Loucy (cell line): ENCODE data around the gene GPR39.

Source experiments
- CTCF ChIP-seq: fragments of 200-600 bp; sonication (generic); conservative IDR thresholded peaks from 2 replicates; pipeline ENCODE4 v1.5.1; 2014; ENCODE audit warnings: mild to moderate bottlenecking, antibody characterized with exemption, low read length
- EZH2phosphoT487 ChIP-seq: fragments of 200-600 bp; IDR thresholded peaks from 2 replicates; pipeline ENCODE4 v1.6.1; 2018; ENCODE audit warnings: antibody characterized with exemption, mild to moderate bottlenecking, moderate library complexity, borderline replicate concordance

- TF ChIP-seq CTCF (no peak), EZH2phosphoT487 (no peak)
Measured at GRCh38 chr2:132640116-132640515, 223.5 kb downstream of the GPR39 start.
